IMR-90 (cell line): Measurements from ENCODE around the gene PLAGL1. TPM values are rescaled to one million over a fixed set of nuclear protein-coding genes. Genes with fewer than 3 reads are reported as not detected.

Experiments
- microRNA-seq, 2 experiments: library from miRNA; stranded (forward) in 1 of 2; unstranded in 1 of 2; fragments of 10-50 nt in 1 of 2; fragments of <30 nt in 1 of 2; gene quantifications in 1 of 2; microRNA quantifications in 1 of 2; one replicate each; pipeline versions ENCODE3 to v1.1.0; 2013 to 2020; ENCODE audit not compliant: insufficient read depth in 1 of 2, insufficient read length in 1 of 2, unreplicated experiment in 1 of 2
- polyA plus RNA-seq, 3 experiments: library from polyadenylated mRNA; depleted of rRNA; stranded (reverse); fragments of >200 nt; gene quantifications; 2 replicates each; pipeline ENCODE4 v1.2.3, GENCODE V29; 2012; ENCODE audit warnings: low replicate concordance in 1 of 3
- small RNA-seq, 5 experiments: library from RNA; depleted of rRNA; stranded (forward); fragments of <200 nt; gene quantifications; one replicate each; pipeline ENCODE3, GENCODE V24; 2012
- total RNA-seq: library from RNA; depleted of rRNA; stranded (reverse); fragments of >200 nt; gene quantifications from 2 replicates; pipeline ENCODE4 v1.2.3, GENCODE V29; 2012; rRNA removed

PLAGL1 gene
- total and polyA plus RNA-seq, 2 of the 4 experiments (the other 2 are of a cell fraction): 23.3 to 73.8 TPM

Small RNA genes within 50 kb of the gene (microRNA-seq; reads per million reads assigned to microRNA genes)
- gene RF02143 (ENCODE audit: insufficient read depth, insufficient read length): not detected

Small RNA genes within 50 kb of the gene (small RNA-seq; reads per million reads assigned to genes)
- gene RF02143: 0 reads per million in 5 experiments

Other genes with a start within 250 kb of the PLAGL1 start
- gene LTV1, start 164.9 kb downstream of the PLAGL1 start, total RNA-seq: 11.1 and 26.1 TPM in 2 replicates
- gene LTV1, start 164.9 kb downstream of the PLAGL1 start, polyA plus RNA-seq (2012; rRNA removed): 17.9 and 19.0 TPM in 2 replicates
- not detected in 2 replicates for gene ZC2HC1B, start 143.8 kb downstream of the PLAGL1 start, total RNA-seq
- not detected in 2 replicates for gene ZC2HC1B, start 143.8 kb downstream of the PLAGL1 start, polyA plus RNA-seq (2012; rRNA removed)
- 227 and 242 TPM in 2 replicates for gene SF3B5, start 87.3 kb upstream of the PLAGL1 start, total RNA-seq
- 290 and 333 TPM in 2 replicates for gene SF3B5, start 87.3 kb upstream of the PLAGL1 start, polyA plus RNA-seq (2012; rRNA removed)
- gene STX11, start 142.3 kb upstream of the PLAGL1 start, total RNA-seq: 0.54 and 0.56 TPM in 2 replicates
- gene STX11, start 142.3 kb upstream of the PLAGL1 start, polyA plus RNA-seq (2012; rRNA removed): 0.68 and 0.83 TPM in 2 replicates